Central memory CD8-positive, alpha-beta T cell (primary cell): ENCODE data around the gene DPEP2NB.
A peak's percentile ranks its signal among the peaks of the same experiment; 100 is the strongest.
"Not testable (repeated sequence)": the region's sequence is repeated elsewhere in the genome, so short reads cannot be mapped to it uniquely, and the experiment has no call there.

Experiments used
- ATAC-seq: fragments of 150-1000 bp; cut with Tn5 transposase; replicated peaks from 2 replicates; pipeline ENCODE4 v1.10.0; 2022; ENCODE audit warnings: mild to moderate bottlenecking, moderate FRiP score, moderate number of reproducible peaks; ENCODE audit not compliant: poor library complexity, severe bottlenecking; ENCODE audit errors: extremely low read depth
- DNase-seq, 2 donors: peaks; one replicate each; pipeline ENCODE4 v3.0.0; 2021; ENCODE audit warnings: low spot score in 2 of 2
- H3K27ac Mint-ChIP-seq: one replicate; pipeline ENCODE4 v1.8.0; 2022; ENCODE audit warnings: low read depth, mild to moderate bottlenecking, moderate library complexity, mixed read lengths
- H3K27me3 Mint-ChIP-seq: one replicate; pipeline ENCODE4 v1.8.0; 2022; ENCODE audit warnings: mixed read lengths
- H3K36me3 Mint-ChIP-seq: one replicate; pipeline ENCODE4 v1.8.0; 2022; ENCODE audit warnings: mild to moderate bottlenecking, moderate library complexity, mixed read lengths; ENCODE audit not compliant: insufficient read depth
- H3K4me1 Mint-ChIP-seq: one replicate; pipeline ENCODE4 v1.8.0; 2022; ENCODE audit warnings: mixed read lengths
- H3K4me3 Mint-ChIP-seq: one replicate; pipeline ENCODE4 v1.8.0; 2022; ENCODE audit warnings: mild to moderate bottlenecking, moderate library complexity, mixed read lengths
- H3K9me3 Mint-ChIP-seq: one replicate; pipeline ENCODE4 v1.8.0; 2022; ENCODE audit warnings: mixed read lengths

The DPEP2NB gene

GRCh38 chr16:68005786-68006286 lies 9.9 kb downstream of the DPEP2NB start:
- H3K27ac Mint-ChIP-seq = peak overlapping the region; percentile 92
- peak overlapping the region; percentile 53 for H3K4me3 Mint-ChIP-seq
- DNase-seq (peak in 1 of 2 donors; percentile 53), ATAC-seq (peak; percentile 98)
- H3K36me3 Mint-ChIP-seq = peaks cover 3% of the 10 kb centered on the region
- H3K27me3 Mint-ChIP-seq = no peaks in the 10 kb centered on the region
- peaks cover 28% of the 10 kb centered on the region for H3K4me1 Mint-ChIP-seq
- H3K9me3 Mint-ChIP-seq = no peaks in the 10 kb centered on the region

GRCh38 chr16:68005211-68005610 lies 10.5 kb downstream of the DPEP2NB start:
- no peak for DNase-seq
- no peaks in the 10 kb centered on the region for H3K9me3 Mint-ChIP-seq
- no peak for ATAC-seq
- H3K27me3 Mint-ChIP-seq = no peaks in the 10 kb centered on the region
- peak overlapping the region; percentile 92 for H3K27ac Mint-ChIP-seq
- H3K4me3 Mint-ChIP-seq = peak overlapping the region; percentile 53
- H3K4me1 Mint-ChIP-seq = peaks cover 33% of the 10 kb centered on the region
- peaks cover 3% of the 10 kb centered on the region for H3K36me3 Mint-ChIP-seq

DNA sequence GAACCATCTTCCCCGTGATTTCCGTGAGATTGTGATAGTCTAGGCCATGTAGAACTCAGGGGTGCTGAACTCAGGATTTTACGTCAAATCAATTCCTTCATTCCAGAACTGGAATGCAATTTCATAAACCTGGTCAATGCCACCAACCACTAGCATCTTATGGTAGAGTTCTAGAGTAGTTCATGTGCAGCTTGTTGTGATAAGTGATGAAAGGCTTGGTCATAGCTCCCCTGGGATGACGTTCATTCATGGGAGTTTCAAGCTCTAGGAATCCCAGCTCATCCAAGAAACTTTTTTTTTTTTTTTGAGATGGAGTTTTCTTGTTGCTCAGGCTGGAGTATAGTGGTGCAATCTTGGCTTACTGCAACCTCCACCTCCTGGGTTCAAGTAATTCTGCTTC lies 12.7 kb downstream of the DPEP2NB start:
- no peak for DNase-seq
- H3K27me3 Mint-ChIP-seq = no peaks in the 10 kb centered on the region
- no peak for ATAC-seq
- no peak overlapping the region for H3K27ac Mint-ChIP-seq
- no peak overlapping the region for H3K4me3 Mint-ChIP-seq
- H3K9me3 Mint-ChIP-seq = no peaks in the 10 kb centered on the region
- H3K4me1 Mint-ChIP-seq = peaks cover 48% of the 10 kb centered on the region
- peaks cover 5% of the 10 kb centered on the region for H3K36me3 Mint-ChIP-seq

DNA sequence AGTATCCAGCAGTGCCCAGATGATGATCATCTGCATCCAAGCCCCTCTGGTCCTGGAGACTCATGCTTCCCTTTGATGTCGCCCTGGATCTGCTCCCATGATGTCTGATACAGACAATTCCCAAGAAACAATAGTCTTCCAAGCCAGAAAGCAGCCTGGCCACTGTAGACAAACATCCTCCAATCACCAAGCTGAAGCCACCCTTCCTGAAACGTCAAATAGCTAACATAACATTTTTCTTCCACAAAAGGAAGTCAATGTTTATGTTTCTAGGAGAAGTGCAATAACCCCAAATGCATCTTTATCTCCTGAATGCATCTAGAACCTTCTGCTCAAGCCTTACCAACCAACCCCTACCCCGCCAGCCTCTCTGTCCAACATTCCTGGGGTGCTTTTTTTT lies 15.3 kb downstream of the DPEP2NB start:
- H3K36me3 Mint-ChIP-seq = peaks cover 7% of the 10 kb centered on the region
- DNase-seq (no peak), ATAC-seq (no peak)
- no peaks in the 10 kb centered on the region for H3K9me3 Mint-ChIP-seq
- H3K27me3 Mint-ChIP-seq = no peaks in the 10 kb centered on the region
- H3K27ac Mint-ChIP-seq = peak overlapping the region; percentile 86
- H3K4me1 Mint-ChIP-seq = peaks cover 43% of the 10 kb centered on the region
- H3K4me3 Mint-ChIP-seq = peak overlapping the region; percentile 84

DNA sequence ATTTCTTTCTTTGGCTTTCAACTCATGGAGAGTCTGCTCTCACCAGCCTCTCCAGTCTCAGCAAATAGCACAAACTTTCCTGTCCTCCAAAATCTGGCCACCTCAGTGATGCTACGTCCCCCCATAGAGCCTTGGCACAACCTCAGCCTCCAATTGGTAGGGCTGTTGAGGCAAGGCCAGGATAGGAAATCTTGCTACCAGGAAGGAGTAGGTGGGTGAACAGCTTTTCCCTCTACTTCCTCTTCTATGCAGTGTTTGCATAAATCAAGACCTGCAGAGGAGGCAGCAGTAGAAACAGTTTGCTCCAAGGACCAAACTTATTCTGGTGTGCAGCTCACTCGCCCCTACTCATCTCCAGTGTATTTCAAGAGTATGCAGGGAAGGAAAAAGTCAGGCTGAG lies 15.7 kb downstream of the DPEP2NB start:
- H3K4me1 Mint-ChIP-seq = peaks cover 38% of the 10 kb centered on the region
- peaks cover 7% of the 10 kb centered on the region for H3K36me3 Mint-ChIP-seq
- ATAC-seq = no peak
- H3K27me3 Mint-ChIP-seq = no peaks in the 10 kb centered on the region
- peak overlapping the region; percentile 86 for H3K27ac Mint-ChIP-seq
- no peak for DNase-seq
- H3K9me3 Mint-ChIP-seq = no peaks in the 10 kb centered on the region
- H3K4me3 Mint-ChIP-seq = peak overlapping the region; percentile 84

- not testable (repeated sequence) for H3K9me3 Mint-ChIP-seq, H3K27me3 Mint-ChIP-seq, H3K36me3 Mint-ChIP-seq
- DNase-seq = peak in 1 of 2 donors; percentile 22
- peak within 1 kb of the TSS; percentile 86 for H3K27ac Mint-ChIP-seq
- peaks cover 35% of the 10 kb centered on the region for H3K4me1 Mint-ChIP-seq
- H3K4me3 Mint-ChIP-seq = peak within 1 kb of the TSS; percentile 84
- ATAC-seq = peak; percentile 92
These were observed 16.7 kb downstream of the DPEP2NB start, which contains the start of gene DPEP2 for GRCh38 chr16:67998779-67999688. TSS of gene DPEP2 (minus strand) at chr16:67999484. CDS start at chr16:67993212, 6,272 bp downstream.

- not testable (repeated sequence) for ATAC-seq, H3K36me3 Mint-ChIP-seq, H3K27ac Mint-ChIP-seq, H3K27me3 Mint-ChIP-seq, DNase-seq, H3K9me3 Mint-ChIP-seq
- Mint-ChIP-seq H3K4me1 (peaks cover 42% of the 10 kb centered on the region), H3K4me3 (peak overlapping the region; percentile 84)
These were observed 17.4 kb downstream of the DPEP2NB start for GRCh38 chr16:67998231-67998778.

- DNase-seq = no peak
- no peak for ATAC-seq
- H3K4me3 Mint-ChIP-seq = no peak overlapping the region
- H3K27me3 Mint-ChIP-seq = no peaks in the 10 kb centered on the region
- H3K36me3 Mint-ChIP-seq = peaks cover 12% of the 10 kb centered on the region
- H3K4me1 Mint-ChIP-seq = peaks cover 41% of the 10 kb centered on the region
- H3K9me3 Mint-ChIP-seq = no peaks in the 10 kb centered on the region
- no peak overlapping the region for H3K27ac Mint-ChIP-seq
These were observed 19.0 kb downstream of the DPEP2NB start for GRCh38 chr16:67996666-67997065.

- Mint-ChIP-seq H3K36me3 (peaks cover 13% of the 10 kb centered on the region), H3K27me3 (no peaks in the 10 kb centered on the region), H3K4me1 (peaks cover 32% of the 10 kb centered on the region), H3K4me3 (peak overlapping the region; percentile 31), H3K27ac (peak overlapping the region; percentile 55), H3K9me3 (no peaks in the 10 kb centered on the region)
- ATAC-seq = no peak
- no peak for DNase-seq
These were observed 20.3 kb downstream of the DPEP2NB start for GRCh38 chr16:67995423-67995822.

DNA sequence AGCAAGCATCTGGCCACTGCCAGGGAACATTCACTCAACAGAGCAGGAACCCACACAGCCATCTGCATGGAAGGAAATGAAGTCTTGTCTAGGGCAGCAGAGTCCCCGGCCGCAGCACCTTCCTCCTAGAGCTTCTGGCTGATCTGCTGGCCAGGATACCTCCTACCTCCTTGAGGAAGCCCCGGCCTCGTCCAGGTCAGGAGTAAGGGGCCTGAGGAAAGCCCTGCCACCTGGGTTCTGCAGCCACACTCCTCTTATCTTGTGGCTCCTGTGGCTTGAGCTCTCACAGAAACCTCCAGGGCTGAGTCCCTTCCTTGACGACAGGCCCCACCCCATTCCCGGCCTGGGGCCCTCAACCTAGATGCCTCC lies 21.7 kb downstream of the DPEP2NB start:
- peaks cover 18% of the 10 kb centered on the region for H3K4me1 Mint-ChIP-seq
- H3K9me3 Mint-ChIP-seq, DNase-seq, H3K27me3 Mint-ChIP-seq, ATAC-seq, H3K36me3 Mint-ChIP-seq: not testable (repeated sequence)
- peak overlapping the region; percentile 75 for H3K4me3 Mint-ChIP-seq
- peak overlapping the region; percentile 91 for H3K27ac Mint-ChIP-seq

- ATAC-seq = peak; percentile 84
- peak overlapping the region; percentile 75 for H3K4me3 Mint-ChIP-seq
- H3K9me3 Mint-ChIP-seq = no peaks in the 10 kb centered on the region
- peak overlapping the region; percentile 91 for H3K27ac Mint-ChIP-seq
- H3K27me3 Mint-ChIP-seq = no peaks in the 10 kb centered on the region
- peak; percentile 74 to 76 for DNase-seq
- H3K36me3 Mint-ChIP-seq = peaks cover 8% of the 10 kb centered on the region
- peaks cover 15% of the 10 kb centered on the region for H3K4me1 Mint-ChIP-seq
These were observed 22.3 kb downstream of the DPEP2NB start for GRCh38 chr16:67993207-67994039.

- ATAC-seq = no peak
- H3K4me1 Mint-ChIP-seq = peaks cover 18% of the 10 kb centered on the region
- peak overlapping the region; percentile 75 for H3K4me3 Mint-ChIP-seq
- peaks cover 8% of the 10 kb centered on the region for H3K36me3 Mint-ChIP-seq
- H3K27ac Mint-ChIP-seq = peak overlapping the region; percentile 84
- no peak for DNase-seq
- no peaks in the 10 kb centered on the region for H3K9me3 Mint-ChIP-seq
- no peaks in the 10 kb centered on the region for H3K27me3 Mint-ChIP-seq
These were observed 23.0 kb downstream of the DPEP2NB start for GRCh38 chr16:67992661-67993206.
